HL-60/S4 (cell line): ENCODE data around the gene OAS3.

Source experiments
- in situ Hi-C: fragments of 300-500 bp; cut with MboI; formaldehyde crosslinking; loops from 2 replicates; pipeline ENCODE4 v1.14.3; 2022; ENCODE audit warnings: low sequenced_read_pairs

OAS3 gene

GRCh38 chr12:113007166-113007565, 68.9 kb downstream of the OAS3 start:
- in situ Hi-C loops, result no loop called here

- in situ Hi-C loops, result no loop called here
Observed at GRCh38 chr12:113010701-113011100, 72.4 kb downstream of the OAS3 start.

- in situ Hi-C loops, result no loop called here
Observed at GRCh38 chr12:113014565-113014964, 76.3 kb downstream of the OAS3 start.

- in situ Hi-C loops, result no loop called here
Observed at GRCh38 chr12:113016796-113017195, 78.5 kb downstream of the OAS3 start.

- in situ Hi-C loops, result no loop called here
Observed at GRCh38 chr12:113019025-113019424, 80.8 kb downstream of the OAS3 start.

- in situ Hi-C loops, result no loop called here
Observed at GRCh38 chr12:113021500-113021899, 83.2 kb downstream of the OAS3 start.
